ENCODE measurements around the gene DLGAP4.

Gene DLGAP4

GRCh38 chr20:36311854-36312723 lies 6.0 kb downstream of the DLGAP4 start:
- peak; percentile 6 for DNase-seq (ENCODE audit: extremely low spot score)
- ChIA-PET POLR2A (no interaction called here), CTCF (no interaction called here)
- no peak for TF ChIP-seq CTCF (IDR thresholded peaks at IDR 0.05; ENCODE audit: control extremely low read depth, extremely low read depth, low read depth, missing control alignments)

DNA sequence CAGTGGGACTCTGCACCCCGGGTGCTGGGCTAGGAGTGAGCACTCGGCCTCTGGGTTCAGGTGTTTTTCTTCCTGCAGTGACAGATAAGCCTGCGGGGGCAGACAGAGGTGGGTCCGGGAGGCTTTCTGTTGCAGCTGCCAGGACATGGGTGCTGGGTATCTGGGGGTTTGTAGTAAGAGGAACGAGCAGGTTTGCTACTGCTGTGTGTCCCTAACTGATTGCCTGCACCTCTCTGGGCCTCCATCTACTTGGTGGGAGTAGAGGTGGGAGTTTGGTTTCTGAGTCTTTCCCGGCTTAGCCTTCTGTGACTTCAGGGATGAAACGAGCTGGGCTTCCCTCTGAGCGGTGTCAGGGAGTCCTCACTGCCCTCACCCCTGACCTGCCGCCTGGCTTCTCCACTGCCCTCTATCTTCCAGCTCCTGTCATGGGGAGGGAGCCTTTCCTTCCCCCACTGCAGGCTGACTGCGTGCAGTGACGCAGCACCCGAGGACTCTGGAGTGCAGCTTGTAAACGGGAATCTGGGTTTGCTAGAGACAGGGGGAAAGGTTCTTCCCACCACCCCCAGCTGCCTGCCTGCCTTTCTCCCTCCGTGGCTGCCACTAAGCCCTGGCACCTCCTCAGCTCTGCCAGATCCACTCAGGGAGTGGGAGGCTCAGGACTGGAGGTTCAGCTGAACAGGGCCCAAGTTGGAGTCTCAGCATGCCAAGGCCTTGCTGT lies 6.7 kb downstream of the DLGAP4 start:
- no peak for TF ChIP-seq CTCF (IDR thresholded peaks at IDR 0.05; ENCODE audit: control extremely low read depth, extremely low read depth, low read depth, missing control alignments)
- POLR2A ChIA-PET, result no interaction called here
- peak; percentile 12 for DNase-seq (ENCODE audit: extremely low spot score)
- CTCF ChIA-PET, result no interaction called here

GRCh38 chr20:36313476-36313875 lies 7.3 kb downstream of the DLGAP4 start:
- TF ChIP-seq CTCF (IDR thresholded peaks at IDR 0.05; ENCODE audit: control extremely low read depth, extremely low read depth, low read depth, missing control alignments), result no peak
- POLR2A ChIA-PET, result no interaction called here
- CTCF ChIA-PET, result no interaction called here
- no peak for DNase-seq (ENCODE audit: extremely low spot score)

DNA sequence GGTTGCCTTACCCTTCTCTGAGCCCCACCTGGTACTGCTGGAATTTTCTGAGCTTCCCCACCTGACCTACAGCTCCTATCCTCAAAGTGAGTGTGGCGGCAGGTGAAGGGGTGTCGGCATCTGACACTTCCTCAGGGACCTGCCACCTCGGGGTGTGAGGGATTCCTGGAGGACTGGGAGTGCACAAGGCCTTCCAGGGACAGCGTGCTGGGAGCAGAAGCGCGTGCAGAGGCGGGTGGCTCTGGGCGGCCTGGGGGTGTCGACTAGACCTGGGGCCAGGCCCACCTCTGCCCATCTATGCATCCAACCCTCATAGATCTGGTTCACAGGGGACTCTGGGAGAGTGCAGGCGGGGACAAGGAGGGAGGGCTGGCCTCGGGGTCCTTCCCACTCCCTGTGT lies 7.8 kb downstream of the DLGAP4 start:
- DNase-seq (ENCODE audit: extremely low spot score), result no peak
- CTCF ChIA-PET, result no interaction called here
- POLR2A ChIA-PET, result no interaction called here
- TF ChIP-seq CTCF (IDR thresholded peaks at IDR 0.05; ENCODE audit: control extremely low read depth, extremely low read depth, low read depth, missing control alignments), result no peak

- ChIA-PET POLR2A (no interaction called here), CTCF (no interaction called here)
- no peak for TF ChIP-seq CTCF (IDR thresholded peaks at IDR 0.05; ENCODE audit: control extremely low read depth, extremely low read depth, low read depth, missing control alignments)
- no peak for DNase-seq (ENCODE audit: extremely low spot score)
Observed at GRCh38 chr20:36314734-36315544, 8.8 kb downstream of the DLGAP4 start.

GRCh38 chr20:36315545-36316351 lies 9.6 kb downstream of the DLGAP4 start:
- TF ChIP-seq CTCF (IDR thresholded peaks at IDR 0.05; ENCODE audit: control extremely low read depth, extremely low read depth, low read depth, missing control alignments), result no peak
- ChIA-PET CTCF (no interaction called here), POLR2A (no interaction called here)
- DNase-seq (ENCODE audit: extremely low spot score), result no peak
